DMS 273 treated with DMSO at 0.1 percent for 48 hours (cell line): ENCODE measurements around the gene PRR33.
"Not testable (repeated sequence)": the region's sequence is repeated elsewhere in the genome, so short reads cannot be mapped to it uniquely, and the experiment has no call there.

Experiments
- DNase-seq: peaks from one replicate; lab custom pipeline; 2025; lab: John Stamatoyannopoulos, UW

Gene PRR33

DNA sequence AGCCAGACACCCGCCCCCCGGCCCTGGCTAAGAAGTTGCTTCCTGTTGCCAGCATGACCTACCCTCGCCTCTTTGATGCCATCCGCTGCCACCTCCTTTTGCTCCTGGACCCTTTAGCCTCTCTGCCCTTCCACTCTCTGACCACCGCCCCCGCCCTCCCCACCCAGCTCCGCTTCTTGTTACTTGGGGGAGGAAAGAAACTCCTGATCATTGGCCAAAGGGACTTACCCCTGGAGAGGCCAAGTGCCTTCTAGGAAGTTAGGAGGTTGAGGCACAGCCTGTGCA is at the start of gene PRR33:
Gene PRR33 (minus strand): TSS at position 65 of the 285 bp plus-strand sequence. CDS start 1,311 bp downstream, outside the sequence.
- no peak for DNase-seq

DNA sequence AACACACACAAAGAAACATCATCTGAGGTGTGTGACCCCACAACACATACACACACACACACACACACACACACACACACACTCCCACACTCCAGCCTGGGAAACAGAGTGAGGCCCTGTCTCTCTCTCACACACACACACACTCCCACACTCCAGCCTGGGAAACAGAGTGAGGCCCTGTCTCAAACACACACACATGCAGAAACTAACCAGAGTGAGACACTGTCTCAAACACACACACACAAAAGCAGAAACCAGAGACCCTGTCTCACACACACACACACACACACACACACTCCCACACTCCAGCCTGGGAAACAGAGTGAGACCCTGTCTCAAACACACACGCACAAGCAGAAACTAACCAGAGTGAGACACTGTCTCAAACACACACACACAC is 48.1 kb upstream of the PRR33 start:
- DNase-seq, result not testable (repeated sequence)

DNA sequence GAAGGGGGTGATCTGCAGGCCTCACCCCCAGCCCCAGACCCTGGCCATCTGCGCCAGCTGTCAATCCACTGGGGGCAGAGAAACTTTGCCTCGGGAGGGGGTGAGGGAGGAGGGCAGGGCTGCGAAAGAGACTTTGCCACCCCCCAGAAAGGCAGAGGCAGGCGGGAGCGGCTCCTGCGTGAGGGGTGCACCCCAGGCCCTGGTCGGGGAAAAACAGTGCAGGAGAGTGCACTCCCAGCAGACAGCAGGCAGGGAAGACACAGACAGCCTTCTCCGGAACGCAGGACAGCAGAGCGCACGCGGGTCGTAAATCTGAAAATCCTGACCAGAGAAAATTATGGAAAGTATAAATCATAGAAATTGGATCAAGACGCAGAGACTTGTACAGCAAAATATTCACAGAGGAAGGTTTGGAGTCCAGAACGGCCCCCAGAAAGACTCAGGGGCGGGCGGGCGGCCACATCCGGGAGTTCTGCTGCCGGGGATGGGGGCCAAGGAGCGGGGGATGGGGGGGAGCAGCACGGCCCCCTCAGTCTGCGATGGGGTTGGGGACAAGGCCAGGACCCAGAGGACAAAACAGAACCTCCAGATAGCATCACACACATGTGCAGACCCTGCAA is 47.4 kb upstream of the PRR33 start:
- no peak for DNase-seq

DNA sequence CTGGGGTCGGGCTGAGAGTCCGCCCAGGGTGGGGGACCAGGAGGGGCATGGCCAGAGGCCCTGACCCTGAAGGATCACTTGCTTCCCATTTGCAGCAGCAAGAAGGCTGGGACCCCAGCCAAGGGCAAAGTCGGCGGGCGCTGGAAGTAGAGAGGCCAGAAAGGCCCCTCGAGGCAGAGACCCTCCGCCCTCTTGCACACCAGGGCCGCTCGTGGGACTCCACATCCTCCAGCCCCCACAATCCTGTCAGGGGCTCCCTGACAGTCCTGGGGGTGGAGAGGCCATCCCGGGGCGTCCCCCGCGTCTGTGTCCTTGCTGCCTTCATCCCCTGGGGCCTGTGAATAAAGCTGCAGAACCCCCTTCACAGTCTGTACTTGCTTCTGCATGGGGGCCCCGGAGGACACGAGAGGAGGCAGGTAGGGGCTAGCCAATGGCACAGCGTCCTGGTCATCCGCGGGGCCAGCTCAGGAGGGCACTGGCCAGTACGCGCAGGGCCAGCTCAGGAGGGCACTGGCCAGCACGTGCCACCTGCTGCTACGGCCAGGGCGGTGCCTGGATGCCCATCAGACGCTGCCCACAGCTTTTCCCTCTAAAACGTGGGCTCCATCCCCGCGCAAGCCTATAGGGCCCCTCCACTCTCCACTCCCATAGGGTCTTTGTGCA is 46.8 kb upstream of the PRR33 start:
- DNase-seq, result no peak

DNA sequence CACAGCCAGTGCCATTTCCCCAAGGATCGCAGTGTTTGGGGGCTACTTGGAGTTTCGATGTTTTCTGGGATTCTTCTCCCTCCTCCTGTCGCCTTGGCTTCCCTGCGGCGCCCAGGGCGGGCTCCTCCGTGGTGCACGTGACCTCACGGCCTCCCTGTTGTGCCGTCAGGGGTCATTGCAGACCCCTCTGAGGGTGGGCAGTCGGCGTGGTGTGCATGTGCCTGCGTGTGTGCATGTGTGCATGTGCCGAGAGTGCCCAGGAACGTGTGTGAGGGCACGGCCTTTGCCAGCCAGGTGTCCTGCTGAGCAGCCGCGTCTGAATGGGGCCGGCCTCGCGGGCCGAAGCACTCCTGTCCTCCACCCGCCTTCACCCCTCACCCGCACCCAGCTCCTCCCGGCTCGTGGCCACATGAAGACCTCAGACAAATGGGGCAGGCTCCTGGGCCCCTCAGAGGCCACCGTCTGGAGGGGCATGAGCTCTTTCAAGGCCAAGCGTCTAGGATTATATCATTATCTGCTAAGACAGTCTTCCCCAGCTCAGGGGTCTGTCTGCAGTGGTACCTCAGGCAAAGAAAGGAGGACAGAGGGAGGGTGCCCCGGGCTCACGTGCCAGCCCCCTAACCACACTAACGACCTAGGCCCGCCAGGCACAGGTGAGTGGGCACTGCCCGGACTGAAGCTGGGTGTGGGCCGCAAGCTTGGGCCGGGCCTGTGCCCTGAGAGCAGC is 46.1 kb upstream of the PRR33 start:
- DNase-seq, result no peak

DNA sequence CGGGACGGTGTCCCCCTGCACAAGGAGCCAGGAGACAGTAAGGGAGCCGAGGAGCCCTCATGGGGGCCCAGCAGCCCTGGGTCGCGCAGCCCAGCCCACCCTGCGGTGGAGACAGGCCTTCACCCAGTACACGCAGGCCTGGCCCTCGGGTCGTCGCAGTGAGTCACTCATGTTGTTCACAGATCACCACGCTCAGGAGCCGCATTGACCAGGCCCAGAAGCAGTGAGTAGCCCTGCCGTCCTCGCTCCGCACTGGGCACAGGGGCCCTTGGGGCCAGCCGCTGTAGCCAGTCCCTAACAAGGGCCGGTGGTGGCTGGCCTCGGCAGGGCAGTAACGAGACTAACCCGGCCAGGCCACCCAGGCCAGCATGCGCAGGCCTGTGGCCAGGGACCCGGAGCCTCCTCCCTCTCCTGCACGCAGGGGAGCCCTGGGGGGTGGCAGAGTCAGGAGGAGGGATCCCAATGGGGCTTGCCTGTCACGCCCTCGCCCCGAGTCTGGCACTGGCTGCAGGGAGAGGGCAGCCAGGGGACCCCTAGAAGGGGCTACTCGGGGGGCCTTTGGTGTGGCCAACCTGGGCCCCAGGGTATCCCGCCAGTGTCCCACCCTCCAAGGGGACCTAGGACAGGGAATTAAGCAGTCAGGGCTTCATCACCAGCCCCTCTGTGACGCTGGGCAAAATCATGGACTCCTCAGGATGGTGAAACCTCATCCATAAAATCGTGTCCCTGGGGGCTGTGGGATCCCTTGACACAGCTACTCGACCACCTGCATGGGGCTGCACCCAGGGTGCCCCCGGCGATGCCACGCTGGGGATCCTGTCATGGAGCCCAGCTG is 45.3 kb upstream of the PRR33 start:
- DNase-seq, result no peak

DNA sequence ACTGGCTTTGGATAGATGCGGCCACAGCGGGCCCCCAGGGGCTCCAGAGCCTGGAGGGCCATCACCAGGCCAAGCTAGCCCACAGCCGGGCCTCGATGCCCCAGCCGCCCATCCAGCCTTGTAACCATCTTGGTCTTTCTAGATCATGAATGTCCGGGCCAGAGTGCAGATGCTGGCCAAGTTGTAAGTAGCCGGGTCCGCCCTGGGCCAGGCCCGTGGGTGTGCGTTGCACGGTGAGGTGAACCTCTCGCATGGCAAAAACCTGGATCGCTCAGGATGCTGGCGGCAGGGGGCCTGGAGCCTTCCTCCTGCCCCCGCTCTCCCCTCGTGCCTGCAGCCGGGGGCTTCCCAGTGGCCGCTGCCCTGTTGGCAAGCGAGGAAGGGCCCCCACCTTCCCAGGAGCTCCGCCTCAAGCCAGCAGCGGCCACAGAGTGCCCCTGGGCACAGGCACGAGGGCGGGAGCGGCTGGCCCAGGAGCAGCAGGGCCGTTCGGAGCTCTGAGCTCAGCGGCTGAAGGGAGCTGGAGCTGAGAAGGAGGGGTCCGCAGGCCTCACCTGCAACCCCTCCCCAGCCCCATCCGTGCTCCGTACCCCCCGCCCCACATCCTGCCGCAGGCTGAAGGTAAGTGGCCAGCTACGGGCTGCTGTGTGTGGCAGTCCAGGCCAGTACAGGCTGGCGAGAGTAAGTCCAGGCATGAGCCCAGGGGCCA is 44.5 kb upstream of the PRR33 start:
- no peak for DNase-seq

DNA sequence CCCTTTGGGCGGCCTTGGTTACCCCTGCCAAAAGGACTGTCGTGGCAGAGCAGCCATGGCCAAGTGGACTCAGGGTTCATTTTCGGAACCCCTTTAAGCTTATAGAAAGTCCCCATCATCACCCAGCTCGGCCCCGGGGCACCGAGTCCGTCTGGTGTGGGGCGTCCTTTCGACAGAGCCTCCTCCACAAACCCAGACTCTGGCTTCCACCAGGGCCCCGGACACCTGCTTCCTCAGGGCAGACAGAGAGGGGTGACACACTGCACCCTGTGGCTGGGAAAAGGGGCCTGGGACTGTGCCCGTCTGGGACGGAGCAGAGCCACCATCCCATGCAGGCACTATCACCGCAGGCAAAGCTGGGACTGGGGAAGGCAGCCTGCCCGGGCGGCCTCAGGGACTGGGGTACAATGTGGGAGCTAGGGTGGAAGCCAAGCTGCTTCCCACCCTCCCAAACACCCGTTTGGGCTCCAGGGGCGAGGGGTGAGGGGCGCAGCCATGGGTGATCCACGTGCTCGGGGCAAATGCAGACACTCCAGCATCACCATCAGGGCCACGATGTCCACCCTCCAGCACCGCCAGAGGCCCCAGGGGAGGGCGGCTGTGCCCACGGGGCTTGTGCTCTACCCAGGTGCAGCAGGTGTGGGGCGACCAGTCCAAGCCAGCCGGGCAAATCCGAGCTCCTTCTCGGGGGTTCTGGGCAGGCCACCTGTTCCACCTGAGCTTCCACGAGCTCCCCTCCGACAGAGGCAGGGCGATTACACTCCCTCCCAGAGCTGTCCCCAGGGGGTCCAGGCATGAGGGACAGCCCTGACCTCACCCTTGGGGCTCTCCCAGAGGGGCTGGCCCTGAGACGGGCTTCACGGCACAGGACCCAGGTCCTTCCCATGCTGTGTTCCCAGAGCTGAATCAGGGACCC is 43.7 kb upstream of the PRR33 start:
- DNase-seq, result no peak

DNA sequence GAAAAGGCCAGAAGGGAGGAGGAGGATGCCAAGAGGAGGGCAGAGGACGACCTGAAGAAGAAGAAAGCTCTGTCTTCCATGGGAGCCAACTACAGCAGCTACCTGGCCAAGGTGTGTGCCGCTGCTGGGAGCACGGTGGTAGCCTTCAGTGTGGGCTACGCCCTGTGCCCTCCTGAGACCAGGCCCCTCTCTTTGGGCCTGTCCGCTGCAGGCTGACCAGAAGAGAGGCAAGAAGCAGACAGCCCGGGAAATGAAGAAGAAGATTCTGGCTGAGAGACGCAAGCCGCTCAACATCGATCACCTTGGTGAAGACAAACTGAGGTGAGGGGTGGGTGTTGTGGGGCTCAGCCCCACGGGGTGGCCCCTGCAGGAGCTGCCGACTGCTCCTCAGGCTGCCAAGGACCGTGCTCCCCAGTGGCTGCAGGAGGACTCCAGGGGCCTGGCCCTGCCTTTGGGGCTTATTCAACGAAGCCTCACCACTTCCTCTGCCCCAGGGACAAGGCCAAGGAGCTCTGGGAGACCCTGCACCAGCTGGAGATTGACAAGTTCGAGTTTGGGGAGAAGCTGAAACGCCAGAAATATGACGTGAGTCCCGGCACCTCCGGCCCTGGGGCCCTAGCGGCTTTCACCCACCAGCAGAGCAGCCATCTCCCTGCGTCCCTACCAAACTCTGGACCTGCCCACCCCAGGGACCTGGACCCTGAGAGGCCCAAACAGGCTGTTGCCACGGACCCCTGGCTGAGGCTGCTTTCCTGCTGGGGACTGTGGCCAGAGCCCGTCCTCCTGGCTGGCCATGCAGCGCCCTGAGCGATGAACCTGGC is 42.9 kb upstream of the PRR33 start:
- DNase-seq, result no peak

DNA sequence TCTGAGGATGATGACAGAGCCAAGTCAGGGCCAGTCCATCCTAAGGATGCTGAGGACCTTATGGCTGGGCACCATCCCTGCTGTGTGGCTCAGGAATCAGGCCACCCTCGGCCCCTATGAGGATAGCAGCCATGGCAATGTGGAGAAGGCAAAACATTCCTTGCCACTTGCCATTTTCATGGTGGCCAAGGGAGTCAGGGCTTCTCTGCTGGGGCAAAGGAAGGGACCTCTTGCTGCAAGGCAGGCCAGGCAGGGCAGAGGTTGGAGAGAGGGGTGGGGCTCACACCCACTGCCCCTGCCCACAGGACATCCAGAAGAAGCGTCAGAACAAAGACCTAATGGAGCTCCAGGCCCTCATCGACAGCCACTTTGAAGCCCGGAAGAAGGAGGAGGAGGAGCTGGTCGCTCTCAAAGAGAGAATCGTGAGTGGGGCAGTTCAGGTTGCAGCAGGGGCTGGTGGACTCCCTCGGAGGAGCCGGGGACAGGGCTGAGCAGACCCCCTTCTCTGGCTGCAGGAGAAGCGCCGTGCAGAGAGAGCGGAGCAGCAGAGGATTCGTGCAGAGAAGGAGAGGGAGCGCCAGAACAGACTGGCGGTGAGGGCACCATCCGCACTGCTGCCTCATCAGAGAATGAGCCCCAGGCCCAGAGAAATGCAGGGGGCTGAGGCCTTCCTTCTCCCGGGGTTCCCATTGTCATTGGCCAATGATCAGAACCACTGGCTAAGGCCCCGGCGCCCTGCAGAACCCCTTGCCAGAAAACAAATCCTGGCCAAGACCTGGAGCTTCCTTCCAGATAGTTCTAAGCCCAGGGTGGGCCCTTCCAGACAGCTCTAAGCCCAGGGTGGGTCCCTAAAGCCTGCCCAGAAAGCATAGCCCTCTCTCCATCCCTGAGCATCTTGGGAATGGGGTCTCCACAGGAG is 42.0 kb upstream of the PRR33 start:
- no peak for DNase-seq

DNA sequence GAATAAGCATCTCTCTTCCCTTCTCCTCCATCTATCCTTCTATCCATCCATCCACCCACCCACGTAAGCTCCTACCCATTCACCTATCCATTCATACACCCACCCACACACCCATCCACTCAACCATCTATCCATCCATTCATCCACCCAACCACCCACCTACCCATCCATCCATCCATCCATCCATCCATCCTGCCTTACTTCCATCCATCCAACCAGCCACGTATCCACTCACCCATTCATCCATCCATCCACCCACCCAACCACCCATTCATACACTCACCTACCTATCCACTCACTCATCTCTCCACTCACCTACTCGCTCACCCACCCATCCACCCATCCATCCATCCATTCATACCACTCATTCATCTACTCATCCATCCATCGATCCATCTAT is 41.0 kb upstream of the PRR33 start:
- DNase-seq, result no peak

DNA sequence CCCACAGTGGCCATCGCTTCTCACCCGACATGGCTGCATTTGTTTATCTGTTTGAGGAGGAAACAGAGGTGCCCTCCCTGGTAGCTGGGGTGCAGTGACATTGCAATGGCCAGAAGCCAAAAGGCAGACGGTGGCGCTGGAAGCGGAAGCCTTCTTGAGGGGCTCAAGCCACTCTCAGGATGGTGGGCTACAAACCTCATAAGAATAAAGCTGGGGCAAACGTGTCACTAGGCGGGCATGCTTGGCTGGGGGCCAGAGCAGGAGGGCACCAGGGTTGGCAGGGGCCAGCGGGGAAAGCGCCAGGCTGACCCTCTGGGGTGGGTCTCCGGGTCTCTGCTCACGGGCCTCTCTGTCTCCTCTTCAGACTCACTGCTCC is 40.4 kb upstream of the PRR33 start:
- no peak for DNase-seq

DNA sequence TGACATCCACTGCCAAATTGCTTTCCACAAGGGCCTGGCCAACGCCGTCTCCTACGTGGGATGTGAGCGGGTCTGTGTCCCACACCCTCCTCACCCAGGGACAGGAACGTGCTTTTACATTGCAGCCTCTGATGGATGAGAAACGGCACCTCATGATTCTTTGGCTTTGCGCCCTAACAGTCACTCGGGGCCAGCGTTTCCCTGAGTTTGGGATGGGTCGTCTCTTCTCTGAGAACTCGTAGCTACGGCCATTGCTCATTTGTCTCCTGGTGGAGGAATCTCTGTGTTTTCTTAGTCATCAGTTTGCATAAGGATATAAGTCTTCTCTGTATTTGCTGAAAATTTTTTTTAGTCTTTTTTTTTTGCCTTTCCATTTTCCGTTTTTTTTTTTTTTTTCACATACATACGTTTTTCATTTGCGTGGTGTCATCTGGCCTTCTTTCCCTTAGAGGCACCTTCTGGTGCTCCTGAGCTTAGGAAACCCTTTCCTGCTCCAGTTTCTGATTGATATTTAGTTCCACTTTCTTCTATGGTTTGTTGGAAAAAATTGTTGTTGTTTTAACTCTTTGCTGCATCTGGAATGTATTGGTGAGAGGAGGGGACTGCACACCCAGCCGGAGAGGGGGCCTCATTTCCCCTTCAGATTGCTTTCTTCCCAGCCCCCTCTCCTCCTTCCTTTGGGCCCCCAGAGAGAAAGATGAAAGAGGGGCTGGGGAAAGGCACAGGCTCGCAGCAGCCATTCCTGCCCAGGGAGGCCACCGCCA is 39.8 kb upstream of the PRR33 start:
- DNase-seq, result no peak

DNA sequence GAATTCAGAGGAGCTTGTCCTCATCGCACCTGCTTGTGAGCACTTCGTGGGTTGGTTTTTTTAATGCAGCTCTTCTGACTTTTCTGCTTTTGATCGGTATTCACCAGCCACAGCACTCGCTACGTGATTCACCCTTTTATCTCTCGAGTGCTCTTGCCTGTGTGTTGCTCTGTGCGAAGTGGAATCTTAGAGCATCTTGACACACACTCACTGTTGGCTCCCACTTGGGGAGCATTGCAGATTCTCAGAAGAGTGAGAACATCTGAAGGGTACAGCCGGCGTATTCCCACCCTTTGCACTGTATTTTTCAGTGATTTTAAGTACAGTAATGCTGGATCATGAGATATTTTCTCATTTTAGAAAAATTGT is 38.8 kb upstream of the PRR33 start:
- DNase-seq, result no peak

DNA sequence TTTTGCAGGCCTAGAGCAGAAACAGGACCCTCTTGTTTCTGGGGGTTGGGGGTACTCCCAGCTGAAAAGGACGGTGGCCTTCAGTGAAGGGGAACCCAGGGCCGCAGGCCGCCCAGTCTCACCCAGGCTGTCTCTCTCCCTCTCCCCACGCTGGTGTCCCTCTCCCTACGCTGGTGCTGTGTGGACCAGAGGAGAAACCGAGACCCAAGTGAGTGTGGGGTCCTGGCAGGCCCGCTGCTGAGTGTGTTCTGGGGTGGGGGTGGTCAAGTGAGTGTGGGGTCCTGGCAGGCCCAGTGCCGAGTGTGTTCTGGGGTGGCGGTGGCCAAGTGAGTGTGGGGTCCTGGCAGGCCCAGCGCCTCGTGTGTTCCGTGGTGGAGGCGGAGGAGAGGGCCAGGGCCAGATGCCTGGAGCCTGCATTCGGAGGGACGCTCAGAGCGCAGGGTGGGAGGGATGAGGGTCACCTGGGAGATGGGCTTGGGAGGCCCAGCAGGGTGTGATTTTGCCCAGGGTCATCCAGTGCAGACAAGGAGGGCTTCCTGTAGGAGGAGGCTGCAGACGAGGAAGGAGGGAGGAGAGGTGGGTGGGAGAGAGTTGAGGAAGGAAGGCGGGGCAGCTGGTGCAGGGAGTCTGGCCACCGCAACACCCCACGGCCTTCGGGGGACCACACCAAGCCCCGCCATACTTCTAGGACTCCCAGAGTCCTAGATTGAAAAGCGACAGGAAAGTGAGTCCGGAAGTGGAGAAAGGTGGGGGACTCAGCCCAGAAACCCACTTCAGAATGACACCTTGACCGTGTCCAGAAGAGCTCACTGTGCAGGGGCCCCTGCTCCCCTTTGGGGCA is 38.1 kb upstream of the PRR33 start:
- DNase-seq, result no peak

DNA sequence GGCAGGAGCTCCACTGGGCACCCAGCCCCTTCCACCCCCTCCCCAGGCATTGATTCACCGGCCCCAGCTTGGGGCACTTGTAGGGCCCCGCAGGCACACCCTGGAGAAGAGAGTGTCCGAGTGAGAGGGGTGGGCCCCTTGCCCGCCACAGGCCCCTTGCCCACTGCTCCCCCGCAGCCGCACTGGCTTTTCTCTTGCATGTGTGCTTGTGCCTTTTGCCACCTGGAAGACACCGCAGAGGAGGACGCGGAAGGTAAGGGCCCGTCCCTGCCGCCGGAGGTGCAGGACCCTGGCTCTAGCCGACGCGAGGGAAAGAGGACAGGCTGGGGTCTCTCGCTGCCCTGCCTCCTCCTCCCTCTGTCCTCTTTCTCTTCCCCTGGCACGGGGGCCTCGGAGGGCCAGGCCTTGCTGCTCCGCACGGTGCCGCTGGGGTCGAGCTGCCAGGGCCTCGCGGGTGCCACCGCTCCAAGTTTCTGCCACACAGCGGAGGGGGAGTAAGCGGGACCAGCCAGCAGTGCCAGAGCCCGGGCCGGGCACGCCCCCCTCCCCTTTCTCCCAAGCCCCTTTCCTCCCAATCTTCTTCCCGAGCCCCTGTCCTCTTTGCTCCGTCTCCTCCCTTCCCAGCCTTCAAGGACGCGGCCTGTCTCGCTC is 37.3 kb upstream of the PRR33 start:
- no peak for DNase-seq

DNA sequence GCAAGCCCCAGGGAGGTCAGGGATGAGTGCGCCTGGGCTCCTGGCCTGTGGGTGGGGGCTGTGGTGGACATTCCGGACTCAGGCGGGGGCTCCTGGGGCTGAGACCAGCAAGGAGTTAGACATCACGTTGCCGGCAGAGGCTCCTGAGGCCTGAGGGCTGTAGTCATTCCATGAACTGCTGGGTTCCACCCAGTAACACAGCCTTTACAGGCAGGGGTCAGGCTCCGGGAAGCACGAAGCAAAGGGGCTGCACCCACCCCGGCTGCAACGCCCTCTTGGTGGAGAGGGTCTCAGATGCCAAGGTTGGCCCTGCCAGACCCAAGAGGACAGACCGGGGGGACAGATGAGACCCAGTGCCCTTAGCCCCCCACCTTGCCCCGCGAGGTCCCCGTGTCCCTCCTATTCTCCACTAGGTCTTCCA is 36.8 kb upstream of the PRR33 start:
- DNase-seq, result no peak
